ENCODE data around the gene PDLIM5.

The PDLIM5 gene

GRCh38 chr4:94654714-94655113, 203.0 kb downstream of the PDLIM5 start:
- TF ChIP-seq TCF12 (IDR thresholded peaks at IDR 0.05; ENCODE audit: low read depth) (no peak), EGR1 (IDR thresholded peaks at IDR 0.05) (no peak), MAX (IDR thresholded peaks at IDR 0.05) (no peak), RAD21 (IDR thresholded peaks at IDR 0.05; ENCODE audit: low read depth) (no peak), TAF1 (IDR thresholded peaks at IDR 0.05; ENCODE audit: low read depth) (no peak), REST (IDR thresholded peaks at IDR 0.05; ENCODE audit: low read depth) (no peak), YY1 (IDR thresholded peaks at IDR 0.05; ENCODE audit: low read depth) (no peak), CREB1 (IDR thresholded peaks at IDR 0.05; ENCODE audit: low read depth) (no peak), NFIC (IDR thresholded peaks at IDR 0.05) (no peak), ZBTB7A (IDR thresholded peaks at IDR 0.05; ENCODE audit: low read depth) (no peak), CEBPB (IDR thresholded peaks at IDR 0.05) (no peak), EP300 (IDR thresholded peaks at IDR 0.05; ENCODE audit: borderline replicate concordance) (no peak), FOXM1 (IDR thresholded peaks at IDR 0.05; ENCODE audit: borderline replicate concordance, low read depth) (no peak)
- TF ChIP-seq, protein P1, sequence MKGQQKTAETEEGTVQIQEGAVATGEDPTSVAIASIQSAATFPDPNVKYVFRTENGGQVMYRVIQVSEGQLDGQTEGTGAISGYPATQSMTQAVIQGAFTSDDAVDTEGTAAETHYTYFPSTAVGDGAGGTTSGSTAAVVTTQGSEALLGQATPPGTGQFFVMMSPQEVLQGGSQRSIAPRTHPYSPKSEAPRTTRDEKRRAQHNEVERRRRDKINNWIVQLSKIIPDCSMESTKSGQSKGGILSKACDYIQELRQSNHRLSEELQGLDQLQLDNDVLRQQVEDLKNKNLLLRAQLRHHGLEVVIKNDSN (IDR thresholded peaks at IDR 0.05), result no peak

DNA sequence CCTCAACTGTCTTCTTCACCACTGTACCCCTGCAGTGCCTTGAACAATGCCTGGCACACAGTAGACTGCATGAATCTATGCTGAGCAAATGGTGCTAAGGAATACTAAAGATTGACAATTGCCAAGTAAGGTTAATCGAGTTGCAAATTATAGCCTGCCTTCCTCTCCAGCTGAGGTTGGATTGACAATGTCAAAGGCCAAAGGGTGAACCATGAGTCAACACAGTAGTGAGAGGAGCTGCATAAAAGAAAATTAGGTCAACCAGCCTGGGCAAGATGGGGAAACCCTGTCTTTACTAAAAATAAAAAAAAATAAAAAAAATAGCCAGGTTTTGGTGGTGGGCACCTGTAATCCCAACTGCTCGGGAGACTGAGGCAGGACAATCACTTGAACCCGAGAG, 208.9 kb downstream of the PDLIM5 start:
- TF ChIP-seq ZBTB7A (IDR thresholded peaks at IDR 0.05; ENCODE audit: low read depth), result no peak
- no peak for TF ChIP-seq TEAD4 (IDR thresholded peaks at IDR 0.05)
- no peak for TF ChIP-seq REST (IDR thresholded peaks at IDR 0.05; ENCODE audit: low read depth)
- TF ChIP-seq YY1 (IDR thresholded peaks at IDR 0.05; ENCODE audit: low read depth), result no peak
- TF ChIP-seq RAD21 (IDR thresholded peaks at IDR 0.05; ENCODE audit: low read depth), result no peak
- TF ChIP-seq NFIC (IDR thresholded peaks at IDR 0.05), result no peak
- no peak for TF ChIP-seq TAF1 (IDR thresholded peaks at IDR 0.05; ENCODE audit: low read depth)
- no peak for TF ChIP-seq FOXM1 (IDR thresholded peaks at IDR 0.05; ENCODE audit: borderline replicate concordance, low read depth)
- TF ChIP-seq CREB1 (IDR thresholded peaks at IDR 0.05; ENCODE audit: low read depth), result no peak
- no peak for TF ChIP-seq EGR1 (IDR thresholded peaks at IDR 0.05)
- no peak for TF ChIP-seq MAX (IDR thresholded peaks at IDR 0.05)
- no peak for TF ChIP-seq TCF12 (IDR thresholded peaks at IDR 0.05; ENCODE audit: low read depth)
- no peak for TF ChIP-seq EP300 (IDR thresholded peaks at IDR 0.05; ENCODE audit: borderline replicate concordance)

GRCh38 chr4:94665500-94666404, 214.0 kb downstream of the PDLIM5 start:
- TF ChIP-seq FOXM1 (IDR thresholded peaks at IDR 0.05; ENCODE audit: borderline replicate concordance, low read depth), result no peak
- no peak for TF ChIP-seq ZBTB7A (IDR thresholded peaks at IDR 0.05; ENCODE audit: low read depth)
- TF ChIP-seq, protein P1 (IDR thresholded peaks at IDR 0.05), result no peak
- no peak for TF ChIP-seq EGR1 (IDR thresholded peaks at IDR 0.05)
- no peak for TF ChIP-seq CEBPB (IDR thresholded peaks at IDR 0.05)
- no peak for TF ChIP-seq CREB1 (IDR thresholded peaks at IDR 0.05; ENCODE audit: low read depth)
- TF ChIP-seq TAF1 (IDR thresholded peaks at IDR 0.05; ENCODE audit: low read depth), result no peak
- TF ChIP-seq REST (IDR thresholded peaks at IDR 0.05; ENCODE audit: low read depth), result no peak
- TF ChIP-seq EP300 (IDR thresholded peaks at IDR 0.05; ENCODE audit: borderline replicate concordance), result no peak
- TF ChIP-seq TEAD4 (IDR thresholded peaks at IDR 0.05), result no peak
- no peak for TF ChIP-seq NFIC (IDR thresholded peaks at IDR 0.05)
- TF ChIP-seq TCF12 (IDR thresholded peaks at IDR 0.05; ENCODE audit: low read depth), result no peak
- TF ChIP-seq YY1 (IDR thresholded peaks at IDR 0.05; ENCODE audit: low read depth), result no peak
- TF ChIP-seq RAD21 (IDR thresholded peaks at IDR 0.05; ENCODE audit: low read depth), result no peak
- no peak for TF ChIP-seq MAX (IDR thresholded peaks at IDR 0.05)
